SH-SY5Y (cell line): ENCODE measurements around the gene MAP4K2.

ENCODE experiments used
- GATA2 ChIP-seq: IDR thresholded peaks from 2 replicates; pipeline ENCODE4 v1.6.1; 2011; ENCODE audit warnings: mild to moderate bottlenecking, low read depth, low read length
- GATA3 ChIP-seq: IDR thresholded peaks from 2 replicates; pipeline ENCODE4 v1.6.1; 2011; ENCODE audit warnings: low read depth, mild to moderate bottlenecking, low read length, moderate library complexity

DNA sequence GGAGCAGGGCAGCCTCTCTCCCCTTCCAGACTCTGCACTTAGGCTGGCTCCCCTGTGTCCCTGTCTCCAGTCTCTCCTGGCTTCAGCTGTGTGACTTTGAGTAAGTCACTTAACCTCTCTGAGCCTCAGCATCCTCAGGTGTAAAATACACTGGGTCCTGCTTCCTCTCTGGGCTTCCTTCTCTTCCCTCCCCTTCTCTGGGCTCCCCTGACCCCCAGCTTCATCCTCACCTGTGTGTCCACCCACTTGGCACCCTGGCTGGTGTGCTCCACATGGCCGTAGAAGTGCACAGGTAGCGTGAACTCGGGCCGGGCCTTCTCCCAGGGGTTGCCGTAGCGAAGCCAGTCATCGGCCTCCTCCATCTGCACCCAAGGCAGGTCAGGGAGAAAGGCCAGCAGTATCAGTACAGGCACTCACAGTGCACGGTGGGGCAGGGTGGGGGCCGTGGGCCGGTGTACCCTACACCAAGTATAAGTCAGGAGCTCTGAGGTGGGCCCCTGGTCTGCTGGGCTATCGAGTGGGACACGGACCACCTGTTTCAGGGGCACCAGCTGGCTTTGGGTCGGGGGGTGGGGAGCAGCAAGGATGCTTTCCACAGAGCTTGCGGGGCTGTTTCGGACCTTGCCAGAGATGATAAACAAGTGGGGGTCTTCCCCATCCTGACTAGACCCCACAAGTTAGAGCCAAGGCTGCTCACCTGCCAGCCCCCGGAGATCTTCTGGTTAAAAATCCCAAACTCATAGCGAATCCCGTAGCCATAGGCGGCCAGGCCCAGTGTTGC, 45.3 kb downstream of the MAP4K2 start:
- TF ChIP-seq GATA2 (no peak), GATA3 (no peak)
